GM21737 (cell line): ENCODE data around the gene DLX1.
A peak's percentile ranks its signal among the peaks of the same experiment; 100 is the strongest.

Experiments used
- ATAC-seq: cut with Tn5 transposase; IDR thresholded peaks from one replicate; pipeline ENCODE4 v1.9.1; 2021; ENCODE audit warnings: mild to moderate bottlenecking, moderate library complexity; ENCODE audit not compliant: unreplicated experiment

The DLX1 gene

DNA sequence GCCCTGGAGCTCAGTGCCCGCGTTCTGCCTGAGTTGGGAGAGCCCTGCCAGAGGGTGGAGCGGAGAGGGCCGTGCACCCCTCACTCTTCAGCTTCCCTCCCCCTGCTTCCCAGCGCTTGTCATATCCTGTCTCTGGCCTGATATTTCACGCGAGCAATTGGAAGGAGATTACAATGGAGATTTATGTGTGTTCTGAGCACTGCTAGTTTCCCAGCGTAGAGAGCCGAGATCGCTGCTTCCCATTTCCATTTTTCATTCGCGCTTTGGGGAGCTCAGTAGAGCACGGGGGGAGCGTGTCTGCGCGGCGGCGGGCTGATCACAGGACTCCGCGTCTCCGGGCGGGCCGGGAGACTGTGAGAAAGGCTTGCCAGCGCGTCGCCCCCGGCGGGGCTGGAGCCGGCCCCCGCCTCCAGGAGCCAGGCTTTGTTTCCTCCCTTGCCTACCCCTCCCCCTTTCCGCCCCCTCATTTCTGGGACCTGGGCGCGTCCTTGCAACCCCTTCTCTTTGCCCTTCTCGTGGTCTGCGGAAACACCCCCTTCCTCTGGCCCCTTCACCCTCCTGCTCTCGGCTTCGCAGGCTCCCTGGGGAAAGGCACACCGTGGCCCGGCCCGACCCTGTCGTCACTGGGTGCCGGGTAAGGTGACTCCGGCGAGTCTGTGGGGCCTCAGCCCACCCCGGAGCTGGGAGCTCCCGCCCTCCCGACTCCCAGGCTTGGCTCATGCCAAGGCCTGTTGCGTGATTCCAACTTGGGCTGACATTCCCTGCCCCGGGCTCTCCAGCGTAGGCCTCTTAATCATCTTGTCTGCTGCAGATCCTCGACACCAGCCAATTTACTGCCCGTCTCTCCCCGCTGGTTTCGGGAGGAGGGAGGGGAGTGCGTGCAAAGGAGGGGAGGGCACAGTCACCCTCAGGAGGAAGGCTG is 11.6 kb downstream of the DLX1 start:
- no peak for ATAC-seq

DNA sequence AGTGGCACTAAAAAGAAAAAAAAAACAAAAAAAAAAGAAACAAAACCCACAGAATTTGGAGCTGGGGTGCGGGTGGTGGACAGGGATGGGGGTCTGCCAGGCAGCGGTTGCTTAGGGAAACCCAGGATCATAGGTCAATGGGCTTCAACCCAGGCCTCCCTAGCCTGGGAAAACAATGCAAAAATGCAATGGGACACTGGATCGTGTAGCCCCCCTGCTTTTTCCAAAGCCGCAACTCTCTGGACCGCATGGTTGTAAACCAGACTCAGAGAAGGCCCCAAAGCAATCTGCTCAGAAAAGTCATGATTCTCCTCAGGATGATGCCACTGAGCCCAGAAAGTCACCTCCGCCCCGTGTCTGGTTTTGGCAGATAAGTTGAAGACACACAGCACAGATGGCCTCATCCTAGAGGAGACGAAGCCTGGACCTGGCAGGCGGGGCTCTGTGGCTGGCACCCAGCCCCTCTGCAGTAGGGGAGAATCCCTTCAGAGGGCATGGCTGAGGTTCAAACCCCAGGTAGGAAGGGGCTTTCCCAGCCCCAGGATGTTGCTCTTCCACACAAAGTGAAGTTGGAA is 12.3 kb downstream of the DLX1 start:
- no peak for ATAC-seq

DNA sequence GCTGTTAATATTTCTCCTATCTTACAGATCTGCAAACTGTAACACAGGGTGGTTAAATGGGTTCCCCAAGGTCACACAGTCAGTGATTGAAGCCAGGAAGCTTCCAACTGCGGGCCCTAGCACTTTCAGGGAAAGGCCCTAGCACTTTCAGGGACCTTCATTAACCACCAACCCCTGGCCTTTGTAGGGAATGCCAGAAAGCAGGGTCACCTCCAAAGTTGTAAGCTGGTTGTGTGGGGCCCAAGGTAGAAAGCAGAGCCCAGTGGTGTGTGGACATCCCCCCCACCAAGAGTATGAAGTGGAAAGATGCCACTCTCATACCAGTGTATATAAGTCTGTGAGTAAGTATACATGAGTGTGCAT is 13.0 kb downstream of the DLX1 start:
- no peak for ATAC-seq

DNA sequence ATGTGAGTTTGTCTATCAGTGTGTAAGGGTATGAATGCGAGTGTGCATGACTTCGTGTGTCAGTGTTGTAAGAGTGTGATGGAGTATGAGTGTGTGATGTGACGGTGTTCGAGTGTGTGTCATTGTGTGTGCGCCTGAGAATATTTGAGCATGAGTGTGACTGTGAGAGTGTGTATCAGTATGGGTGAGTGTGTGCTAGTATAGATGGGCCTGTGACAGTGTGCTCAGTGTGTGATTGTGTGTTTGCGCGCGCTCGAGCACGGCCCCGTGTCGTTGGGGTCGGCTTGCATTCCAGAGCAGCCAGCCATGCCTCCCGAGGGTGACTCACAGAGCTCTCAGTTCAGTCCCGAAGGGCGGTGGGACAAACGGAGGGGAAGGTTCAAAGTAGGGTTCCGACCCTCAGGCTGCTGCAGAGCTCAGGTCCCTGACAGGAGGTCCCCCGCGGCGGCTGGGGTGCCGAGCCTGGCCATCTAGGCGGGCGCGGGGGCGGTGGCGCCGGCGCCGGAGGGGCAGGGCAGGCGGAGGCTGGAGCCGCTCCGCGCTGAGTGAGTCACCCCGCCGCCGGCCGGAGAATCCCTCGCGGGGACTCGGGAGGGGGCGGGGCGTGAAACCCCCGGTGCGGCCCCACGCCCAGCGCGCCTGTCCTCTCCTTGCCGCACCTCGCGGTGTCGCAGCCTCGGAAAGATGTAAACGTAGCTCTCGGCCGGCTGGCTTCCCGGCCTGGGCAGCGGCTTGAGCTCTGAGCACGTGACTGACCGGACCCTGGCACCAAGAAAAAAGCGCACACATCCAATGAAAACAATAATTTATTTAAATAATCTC is 13.6 kb downstream of the DLX1 start:
- ATAC-seq = no peak

DNA sequence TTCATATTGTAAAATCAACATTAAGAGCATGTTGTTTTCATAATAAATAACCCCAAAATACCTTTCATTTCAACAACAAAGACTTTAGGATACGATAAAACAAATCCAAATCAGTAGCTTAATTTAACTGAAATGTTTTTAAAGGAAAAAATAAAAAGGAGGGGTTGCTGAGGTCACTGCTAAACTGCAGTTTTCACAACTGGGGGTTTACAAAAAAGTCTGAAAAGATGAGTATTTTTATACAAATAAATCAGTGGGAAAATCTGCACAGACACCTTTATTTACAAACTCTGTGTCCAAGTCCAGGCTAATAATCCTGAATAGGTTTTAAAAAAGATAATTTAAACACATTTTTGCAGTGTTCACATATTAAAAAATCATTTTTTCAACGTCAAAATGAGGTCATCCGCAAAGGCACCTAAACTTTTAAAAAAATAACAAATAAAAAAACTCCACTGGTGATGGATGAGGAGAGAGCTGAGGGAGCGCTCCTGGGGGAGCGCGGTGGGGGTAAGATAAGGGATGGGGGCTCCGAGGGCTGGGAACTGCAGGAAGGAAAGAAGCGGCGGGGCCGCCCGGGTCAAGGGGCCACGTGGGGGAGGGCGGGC is 14.3 kb downstream of the DLX1 start:
- no peak for ATAC-seq

DNA sequence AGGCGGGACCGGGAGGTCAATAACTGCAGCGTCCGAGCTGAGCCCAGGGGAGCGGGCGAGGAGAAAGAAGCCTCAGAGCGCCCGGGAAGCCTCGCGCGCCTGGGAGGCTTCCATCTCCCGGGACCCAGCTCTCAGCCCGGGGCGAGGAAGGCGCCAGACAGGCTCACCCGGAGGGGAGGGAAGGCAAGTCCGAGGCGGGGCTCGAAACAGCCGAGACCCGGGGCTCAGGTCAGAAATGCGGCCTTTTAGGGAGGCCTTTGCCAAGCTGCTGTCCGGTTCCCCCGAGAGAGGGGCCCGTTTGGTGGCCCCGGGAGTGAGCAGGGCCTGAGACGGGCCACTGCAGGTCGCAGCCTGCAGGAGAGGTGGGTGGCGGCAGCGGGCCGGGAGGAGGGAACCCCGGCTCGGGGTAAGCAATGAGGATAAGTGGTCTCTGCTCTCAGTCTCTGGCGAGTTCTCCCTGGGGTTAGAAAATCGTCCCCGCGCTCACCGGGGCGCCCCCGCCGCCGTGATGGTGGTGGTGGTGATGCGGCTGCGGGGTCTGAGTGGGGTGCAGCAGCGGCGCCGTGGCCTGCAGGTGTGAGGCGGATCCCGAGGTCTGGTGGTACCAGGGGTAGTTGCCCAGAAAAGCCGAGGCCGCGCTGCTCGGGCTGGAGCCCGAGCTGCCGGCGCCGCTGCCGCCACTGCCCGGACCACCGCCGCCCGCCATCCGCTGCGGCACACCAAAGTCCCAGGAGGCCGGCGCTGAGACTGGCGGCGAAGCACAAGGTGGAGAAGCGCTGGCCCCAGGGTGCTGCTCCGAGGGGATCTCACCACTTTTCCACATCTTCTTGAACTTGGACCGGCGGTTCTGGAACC is 15.0 kb downstream of the DLX1 start:
- no peak for ATAC-seq

DNA sequence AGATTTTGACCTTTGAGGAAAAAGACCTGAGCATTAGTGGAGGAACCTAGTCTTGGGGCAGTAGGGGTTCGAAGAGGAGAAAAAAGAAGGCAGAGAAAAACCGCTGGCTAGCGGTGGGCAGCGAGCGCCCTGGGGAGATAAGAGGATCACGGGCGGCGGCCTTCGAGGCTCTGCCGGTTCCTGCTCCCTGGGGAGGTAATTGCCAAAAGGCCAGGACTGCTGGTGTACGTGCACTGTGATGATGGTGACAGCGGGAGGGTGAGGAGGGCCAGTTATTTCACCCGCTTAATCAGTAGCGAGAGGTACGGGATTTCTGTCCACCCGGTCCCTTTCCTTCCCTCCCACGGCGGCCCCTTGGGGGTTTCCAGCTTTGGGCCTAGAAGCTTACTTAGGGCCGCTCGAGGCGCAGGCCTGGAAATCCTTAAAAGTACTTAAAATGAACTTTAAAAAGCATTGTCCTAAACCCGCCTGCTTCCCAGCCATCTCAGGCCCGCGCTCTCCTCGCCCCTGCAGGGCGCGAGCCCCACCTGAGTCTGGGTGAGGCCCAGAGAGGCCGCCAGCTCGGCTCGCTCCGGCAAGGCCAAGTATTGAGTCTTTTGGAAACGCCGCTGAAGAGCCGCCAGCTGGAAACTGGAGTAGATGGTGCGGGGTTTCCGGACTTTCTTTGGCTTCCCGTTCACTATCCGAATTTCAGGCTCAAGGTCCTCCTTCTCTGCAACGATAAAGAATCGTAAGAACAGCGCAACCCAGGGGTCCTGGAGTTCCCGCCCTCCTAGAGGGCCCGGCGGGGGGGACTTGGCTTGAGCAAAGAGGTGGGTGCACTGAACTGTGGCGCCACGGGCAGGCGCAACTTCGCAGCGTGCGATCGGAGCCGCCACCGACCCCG is 15.9 kb downstream of the DLX1 start:
- no peak for ATAC-seq

DNA sequence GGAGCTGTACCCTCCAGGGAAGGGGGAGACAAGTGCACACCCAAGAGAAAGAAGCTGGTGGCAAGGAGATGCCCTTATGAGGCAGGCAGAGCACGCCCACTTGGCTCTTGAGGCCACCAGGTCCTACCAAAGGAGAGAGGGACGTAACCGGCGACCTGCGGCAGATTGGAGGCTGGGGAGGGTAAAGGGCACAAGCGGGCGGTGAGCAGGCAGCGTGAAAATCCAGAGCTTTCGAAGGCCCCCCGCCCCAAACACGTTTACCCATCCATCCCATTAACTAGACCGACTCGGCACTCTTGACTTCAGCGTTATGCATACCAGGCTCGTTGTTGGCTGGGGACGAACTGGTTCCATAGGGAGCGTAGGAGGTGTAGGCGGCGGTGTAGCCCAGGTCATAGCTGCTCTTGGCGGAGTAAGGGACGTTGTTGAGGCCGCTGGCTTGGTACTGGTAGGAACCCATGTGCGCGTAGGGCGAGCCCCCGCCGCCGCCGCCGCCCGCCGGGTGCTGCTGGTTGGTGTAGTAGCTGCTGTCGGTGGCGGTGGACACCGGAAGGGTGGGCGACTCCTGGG is 16.6 kb downstream of the DLX1 start:
- ATAC-seq = peak; percentile 3

DNA sequence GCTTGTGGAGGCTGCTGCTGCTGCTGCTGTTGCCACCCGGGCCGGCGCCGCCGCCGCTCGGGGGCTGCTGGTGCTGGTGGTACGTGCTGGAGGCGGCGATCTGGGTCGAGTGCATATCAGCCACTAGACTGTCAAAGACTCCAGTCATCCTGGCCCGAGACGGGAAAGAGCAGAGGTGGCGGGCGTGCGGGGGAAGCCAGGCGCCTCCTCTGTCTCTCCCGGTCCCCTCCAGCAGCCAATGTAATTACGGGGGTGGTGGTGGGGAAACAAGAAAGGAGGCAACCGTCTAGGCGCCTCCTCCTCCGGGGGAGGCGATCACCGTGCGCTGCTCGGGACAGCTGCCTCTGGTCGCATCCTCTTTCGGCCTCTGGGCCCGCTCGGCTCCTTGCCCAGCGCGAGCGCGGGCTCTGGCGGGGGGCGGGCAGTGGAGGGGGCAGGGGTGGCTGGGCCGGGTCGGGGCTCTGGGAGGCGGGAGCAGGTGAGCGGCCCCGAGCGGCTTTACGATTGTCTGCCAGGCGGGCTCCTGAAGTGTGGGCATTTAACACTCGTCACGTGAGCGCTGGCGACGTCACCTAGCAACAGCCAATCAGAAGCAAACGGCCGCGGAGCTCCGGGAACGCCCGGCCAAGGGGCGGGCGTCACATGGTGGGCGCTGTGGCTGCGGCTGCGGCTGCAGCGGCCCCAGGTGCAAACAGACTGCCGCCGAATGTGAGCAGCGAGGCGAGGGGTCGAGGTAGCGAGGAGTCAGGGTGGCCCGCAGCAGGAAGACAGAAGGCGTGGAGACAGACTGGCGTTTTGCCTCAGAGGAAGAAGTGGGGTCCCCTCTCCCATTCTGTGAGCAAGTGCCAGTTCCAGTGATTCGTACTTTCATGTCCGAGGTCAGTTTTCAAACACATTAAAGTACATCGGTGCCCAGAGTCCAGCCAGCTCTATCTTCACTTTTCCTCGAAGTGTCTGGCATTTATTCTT is 17.4 kb downstream of the DLX1 start, which contains the start of gene DLX2:
TSS of gene DLX2 (minus strand) at position 510 of the 969 bp plus-strand sequence. CDS start at position 148, 362 bp downstream.
- ATAC-seq = peak; percentile 58

DNA sequence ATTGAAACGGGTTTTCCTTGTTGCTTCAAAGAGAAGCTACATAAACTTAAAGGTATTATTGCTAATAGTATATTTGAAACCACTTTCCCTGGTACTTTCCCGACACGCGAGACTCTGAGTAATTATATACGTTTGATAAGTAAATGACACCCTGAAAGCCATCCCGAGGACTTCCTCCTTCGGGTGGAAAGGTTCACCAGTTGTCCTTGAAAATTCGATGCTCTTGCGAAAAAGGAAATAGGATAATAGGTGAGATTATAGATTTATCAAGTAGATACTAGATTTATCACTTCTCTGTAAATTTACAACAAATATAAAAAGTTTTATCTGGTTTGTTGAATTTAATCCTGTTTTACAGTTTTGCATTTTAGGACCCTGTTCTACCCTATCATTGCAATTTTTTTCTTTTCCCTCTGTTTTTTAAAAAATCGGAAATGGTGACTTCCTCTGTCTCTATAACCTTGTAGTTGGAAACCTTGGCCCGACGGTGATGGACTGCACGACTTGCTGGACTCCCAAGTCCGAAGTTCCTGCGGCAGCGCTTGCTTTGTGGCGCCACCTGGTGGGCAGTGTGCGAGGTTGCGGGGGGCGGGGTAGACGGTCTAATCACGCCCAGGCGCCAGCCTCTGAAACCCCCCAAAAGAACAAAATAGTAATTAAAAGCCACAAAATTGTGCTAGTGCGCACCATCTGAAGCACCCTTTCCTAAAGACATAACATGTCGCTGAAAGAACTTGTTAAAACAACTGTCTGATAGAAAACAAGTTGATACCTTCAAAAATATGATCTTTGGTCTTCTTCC is 18.4 kb downstream of the DLX1 start:
- ATAC-seq = no peak

DNA sequence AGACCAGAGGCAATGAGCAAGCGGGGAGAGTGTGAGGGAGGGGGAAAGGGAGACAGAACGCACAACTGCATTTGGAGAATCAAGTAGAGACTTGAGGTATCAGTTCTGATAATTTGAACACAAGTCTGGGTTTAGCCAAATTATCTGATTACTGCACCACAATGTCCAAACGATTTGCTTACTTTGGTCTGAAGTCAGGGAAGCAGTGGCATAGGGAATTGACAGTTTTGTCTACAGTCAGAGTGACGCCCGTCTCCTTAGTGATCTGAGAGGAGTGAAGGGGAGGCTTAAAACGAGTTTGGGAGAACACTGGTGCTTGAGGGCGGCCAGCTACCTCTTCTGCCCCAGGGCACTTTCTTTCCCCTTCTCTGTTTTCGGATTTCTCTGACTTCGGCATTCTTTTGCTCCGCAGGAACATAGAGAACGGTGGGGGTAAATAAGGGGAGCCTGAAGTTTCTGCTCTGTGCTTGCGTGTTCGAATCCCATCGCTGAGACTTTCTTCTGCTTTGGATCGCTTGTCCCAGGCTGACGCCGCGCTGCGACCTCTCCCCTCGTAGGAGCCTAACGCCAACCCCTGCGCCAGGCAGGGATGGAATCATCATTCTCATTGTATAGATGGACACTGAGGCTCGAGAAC is 20.3 kb downstream of the DLX1 start:
- no peak for ATAC-seq

DNA sequence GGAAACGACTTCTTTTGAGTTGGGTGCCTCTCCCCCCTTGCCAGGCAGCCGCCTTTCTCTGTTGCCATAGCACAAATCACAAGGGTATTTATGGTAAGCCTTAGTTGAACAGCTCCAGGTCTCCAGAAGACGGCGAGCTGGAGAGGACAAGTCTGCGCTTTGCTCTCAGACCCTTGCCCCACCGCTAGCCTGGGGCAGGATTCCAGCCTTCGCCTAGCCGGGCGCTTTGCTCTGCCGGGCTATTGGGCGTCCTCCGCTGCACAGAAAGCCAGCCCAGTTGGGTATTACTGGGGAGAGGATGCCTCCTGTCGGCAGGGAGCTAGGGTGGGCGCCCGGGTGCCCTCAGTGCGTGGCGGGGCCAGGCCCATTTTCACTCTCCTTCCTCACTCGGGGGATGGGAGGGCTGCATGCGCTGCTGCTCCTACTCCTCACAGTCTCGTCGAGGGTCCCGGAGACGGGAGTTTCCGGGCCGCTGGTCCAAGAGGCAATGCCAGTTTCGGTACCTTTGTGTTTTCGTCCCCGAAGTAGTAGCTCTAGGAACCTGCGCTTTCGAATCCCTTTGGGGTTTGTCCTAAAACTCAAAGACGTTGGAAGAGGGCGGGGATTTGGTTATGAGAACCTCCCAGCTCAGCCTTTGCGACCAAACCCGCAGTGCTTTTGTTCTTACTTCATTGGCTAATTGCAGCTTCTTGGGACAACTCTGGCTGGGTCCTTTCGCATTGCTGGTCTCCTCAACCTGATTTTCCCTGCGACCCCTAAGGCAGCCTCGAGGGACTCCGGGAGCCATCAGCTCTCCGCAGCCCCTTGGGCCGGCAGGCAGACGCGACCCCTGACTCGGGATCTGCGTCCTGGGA is 21.0 kb downstream of the DLX1 start:
- no peak for ATAC-seq

DNA sequence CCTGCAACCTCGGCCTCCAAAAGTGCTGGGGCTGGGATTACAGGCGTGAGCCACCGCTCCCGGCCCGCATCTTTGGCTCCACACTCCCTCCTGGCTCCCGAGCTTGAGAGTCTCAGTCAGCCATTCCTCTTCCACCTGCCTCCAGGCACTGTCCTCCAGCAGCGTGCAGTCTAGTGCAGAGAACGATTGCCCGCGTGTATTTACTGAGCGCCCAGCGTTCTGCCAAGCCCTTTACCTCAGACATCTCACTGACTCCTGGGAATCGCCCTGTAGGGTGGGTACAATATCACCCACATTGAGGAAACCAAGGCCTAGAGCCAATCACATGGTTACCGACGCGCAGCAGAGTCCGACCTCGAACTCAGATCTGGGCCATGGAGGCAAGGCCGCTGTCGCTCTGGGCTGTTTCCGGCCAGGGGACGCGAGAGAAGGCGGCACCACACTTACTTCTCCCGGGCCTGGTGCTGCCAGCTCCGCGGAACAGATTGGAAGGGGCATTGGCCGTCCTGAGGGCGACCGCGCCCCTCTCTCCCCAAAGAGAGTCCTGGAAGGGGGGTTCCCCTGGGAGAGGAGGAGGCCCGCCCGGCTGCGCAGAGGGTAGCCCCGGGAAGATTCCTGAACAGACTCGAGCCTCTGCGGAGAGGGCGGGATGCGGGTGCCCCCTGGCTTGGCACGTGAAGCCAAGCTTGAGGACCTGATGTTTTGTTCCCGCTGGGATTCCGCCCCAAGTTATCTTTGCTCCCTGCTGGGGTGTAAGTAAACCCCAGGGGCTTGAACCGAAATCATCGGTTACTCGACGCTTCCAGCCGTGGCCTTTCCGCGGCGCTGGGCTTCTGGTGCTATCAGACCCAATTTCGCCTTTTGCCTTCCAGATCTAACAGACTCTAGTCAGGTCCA is 22.6 kb downstream of the DLX1 start:
- no peak for ATAC-seq

DNA sequence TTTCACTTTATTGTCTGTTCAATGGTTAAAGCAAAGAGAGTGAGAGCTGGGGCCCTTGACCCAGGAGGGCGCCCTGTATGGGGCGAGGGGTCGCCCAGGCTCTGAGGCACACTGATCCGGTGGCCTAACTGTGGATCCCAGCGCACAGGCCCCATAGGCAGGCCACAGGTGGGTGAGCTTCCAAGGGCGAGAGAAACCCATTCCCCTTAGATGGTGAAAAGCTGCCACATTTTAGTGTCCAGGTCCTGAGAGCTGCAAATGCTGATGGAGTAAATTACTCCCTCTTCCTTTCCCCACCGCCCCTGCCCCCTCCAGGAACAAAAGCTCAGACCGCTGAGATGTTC is 23.3 kb downstream of the DLX1 start:
- no peak for ATAC-seq
